Thymus (tissue), 11 donors: ENCODE data around the gene CDCA7L. TPM values are rescaled to one million over a fixed set of nuclear protein-coding genes. Genes with fewer than 3 reads are reported as not detected.
"Not testable (repeated sequence)": the region's sequence is repeated elsewhere in the genome, so short reads cannot be mapped to it uniquely, and the experiment has no call there.

ENCODE experiments used
- DNase-seq, 9 donors: peaks; one replicate each; pipeline ENCODE4 v3.0.0-alpha.2; 2013; ENCODE audit warnings: low spot score in 9 of 9, low read depth in 6 of 9, missing footprints in 1 of 9
- H3K27ac ChIP-seq, 2 donors: one replicate each; pipeline ENCODE4 v1.5.1; 2013; ENCODE audit warnings: control low read depth in 1 of 2, low read depth in 1 of 2, low read length in 1 of 2, mild to moderate bottlenecking in 1 of 2, moderate library complexity in 1 of 2
- H3K27me3 ChIP-seq, 2 donors: one replicate each; pipeline ENCODE4 v1.5.1; 2013; ENCODE audit warnings: low read length in 1 of 2; ENCODE audit not compliant: control insufficient read depth in 2 of 2, insufficient read depth in 1 of 2
- H3K36me3 ChIP-seq, 2 donors: one replicate each; pipeline ENCODE4 v1.5.1; 2013; ENCODE audit warnings: low read length in 1 of 2, mild to moderate bottlenecking in 1 of 2, moderate library complexity in 1 of 2; ENCODE audit not compliant: control insufficient read depth in 2 of 2, insufficient read depth in 2 of 2
- H3K4me1 ChIP-seq, 2 donors: one replicate each; pipeline ENCODE4 v1.5.1; 2013; ENCODE audit warnings: low read length in 2 of 2; ENCODE audit not compliant: control insufficient read depth in 2 of 2, insufficient read depth in 2 of 2
- H3K4me3 ChIP-seq, 2 donors: one replicate each; pipeline ENCODE4 v1.5.1; 2013; ENCODE audit warnings: low read length in 2 of 2, control low read depth in 1 of 2, mild to moderate bottlenecking in 1 of 2
- H3K9me3 ChIP-seq, 2 donors: one replicate each; pipeline ENCODE4 v1.5.1; 2013; ENCODE audit warnings: low read length in 1 of 2, mild to moderate bottlenecking in 1 of 2; ENCODE audit not compliant: control insufficient read depth in 2 of 2, insufficient read depth in 1 of 2
- whole genome bisulfite sequencing: extraction: QIAGEN DNeasy Blood & Tissue Kit; methylation state at CpG from one replicate; pipeline ENCODE4 v1.1.7; 2013; 5-methylcytosine and 5-hydroxymethylcytosine counted together
- polyA plus RNA-seq: library from polyadenylated mRNA; stranded (reverse); fragments of 200-250 nt; gene quantifications from one replicate; pipeline ENCODE4 v1.2.3, GENCODE V29; 2013
- total RNA-seq: library from RNA; stranded (reverse); fragments of 120-200 nt; gene quantifications from one replicate; pipeline ENCODE4 v1.2.4, GENCODE V29; 2013
- donor health status: healthy.

The CDCA7L gene
- total and polyA plus RNA-seq, 2 donors, result 31.4 to 73.8 TPM

GRCh38 chr7:21939136-21939857, 6.4 kb downstream of the CDCA7L start:
- H3K9me3 ChIP-seq, result peaks cover 0 to 5% of the 10 kb centered on the region in 2 donors
- no peak overlapping the region for H3K27ac ChIP-seq
- WGBS, result 68% methylated on average over 4 of the region's 4 CpGs
- no peak overlapping the region for H3K4me3 ChIP-seq
- DNase-seq, result no peak
- H3K4me1 ChIP-seq, result peaks cover 30 to 33% of the 10 kb centered on the region in 2 donors
- H3K36me3 ChIP-seq, result peaks cover 0 to 27% of the 10 kb centered on the region in 2 donors
- no peaks in the 10 kb centered on the region for H3K27me3 ChIP-seq

- H3K36me3 ChIP-seq, result peaks cover 0 to 27% of the 10 kb centered on the region in 2 donors
- H3K4me1 ChIP-seq, result peaks cover 27 to 30% of the 10 kb centered on the region in 2 donors
- DNase-seq, result no peak
- H3K27me3 ChIP-seq, result no peaks in the 10 kb centered on the region
- no peak overlapping the region for H3K27ac ChIP-seq
- over 99% methylated on average over 2 of the region's 2 CpGs for WGBS
- H3K4me3 ChIP-seq, result no peak overlapping the region
- H3K9me3 ChIP-seq, result peaks cover 0 to 5% of the 10 kb centered on the region in 2 donors
Measured at GRCh38 chr7:21938463-21938862, 7.2 kb downstream of the CDCA7L start.

GRCh38 chr7:21934808-21935207, 10.9 kb downstream of the CDCA7L start:
- H3K27ac ChIP-seq, result no peak overlapping the region

GRCh38 chr7:21933293-21933692, 12.4 kb downstream of the CDCA7L start:
- WGBS, result 94% methylated on average over 3 of the region's 3 CpGs
- H3K4me1 ChIP-seq, DNase-seq, H3K27ac ChIP-seq, H3K27me3 ChIP-seq, H3K9me3 ChIP-seq, H3K4me3 ChIP-seq: not testable (repeated sequence)
- H3K36me3 ChIP-seq, result peaks cover 0 to 10% of the 10 kb centered on the region in 2 donors

More at GRCh38 chr7:21934808-21935207, 10.9 kb downstream of the CDCA7L start:
- Histone ChIP-seq H3K27me3 (no peaks in the 10 kb centered on the region), H3K4me1 (peaks cover 3 to 4% of the 10 kb centered on the region in 2 donors), H3K36me3 (peaks cover 0 to 24% of the 10 kb centered on the region in 2 donors), H3K9me3 (peaks cover 0 to 9% of the 10 kb centered on the region in 2 donors), H3K4me3 (no peak overlapping the region)
- DNase-seq, result no peak

- H3K9me3 ChIP-seq, result peaks cover 0 to 4% of the 10 kb centered on the region in 2 donors
- 89% methylated on average over 6 of the region's 6 CpGs for whole genome bisulfite sequencing
- H3K4me1 ChIP-seq, result no peaks in the 10 kb centered on the region
- no peaks in the 10 kb centered on the region for H3K27me3 ChIP-seq
- no peak overlapping the region for H3K27ac ChIP-seq
- peaks cover 0 to 3% of the 10 kb centered on the region in 2 donors for H3K36me3 ChIP-seq
- no peak overlapping the region for H3K4me3 ChIP-seq
- no peak for DNase-seq
Measured at GRCh38 chr7:21927693-21928092, 18.0 kb downstream of the CDCA7L start.

GRCh38 chr7:21926448-21926847, 19.3 kb downstream of the CDCA7L start:
- H3K27me3 ChIP-seq, result no peaks in the 10 kb centered on the region
- DNase-seq, result no peak
- 98% methylated on average over 1 of the region's 1 CpG for WGBS
- peaks cover 0 to 3% of the 10 kb centered on the region in 2 donors for H3K36me3 ChIP-seq
- no peak overlapping the region for H3K4me3 ChIP-seq
- H3K27ac ChIP-seq, result no peak overlapping the region
- no peaks in the 10 kb centered on the region for H3K4me1 ChIP-seq
- peaks cover 0 to 4% of the 10 kb centered on the region in 2 donors for H3K9me3 ChIP-seq

GRCh38 chr7:21923658-21924057, 22.0 kb downstream of the CDCA7L start:
- Histone ChIP-seq H3K27me3 (no peaks in the 10 kb centered on the region), H3K4me3 (no peak overlapping the region), H3K4me1 (no peaks in the 10 kb centered on the region), H3K36me3 (peaks cover 0 to 3% of the 10 kb centered on the region in 2 donors), H3K9me3 (no peaks in the 10 kb centered on the region), H3K27ac (no peak overlapping the region)
- WGBS, result 90% methylated on average over 2 of the region's 2 CpGs
- no peak for DNase-seq

- no peak for DNase-seq
- H3K9me3 ChIP-seq, result no peaks in the 10 kb centered on the region
- no peaks in the 10 kb centered on the region for H3K36me3 ChIP-seq
- H3K27ac ChIP-seq, result no peak overlapping the region
- H3K4me1 ChIP-seq, result no peaks in the 10 kb centered on the region
- no peak overlapping the region for H3K4me3 ChIP-seq
- WGBS, result 97% methylated on average over 5 of the region's 5 CpGs
- no peaks in the 10 kb centered on the region for H3K27me3 ChIP-seq
Measured at GRCh38 chr7:21922605-21923004, 23.1 kb downstream of the CDCA7L start.

- no peak for DNase-seq
- H3K27ac ChIP-seq, result no peak overlapping the region
- H3K9me3 ChIP-seq, result no peaks in the 10 kb centered on the region
- H3K36me3 ChIP-seq, result peaks cover 4 to 9% of the 10 kb centered on the region in 2 donors
- H3K27me3 ChIP-seq, result no peaks in the 10 kb centered on the region
- no peaks in the 10 kb centered on the region for H3K4me1 ChIP-seq
- WGBS, result 65% methylated on average over 3 of the region's 3 CpGs
- H3K4me3 ChIP-seq, result no peak overlapping the region
Measured at GRCh38 chr7:21920936-21921335, 24.8 kb downstream of the CDCA7L start.
